SK-N-SH (cell line): Measurements from ENCODE around the gene PPP1R9A. TPM values are rescaled to one million over a fixed set of nuclear protein-coding genes. Genes with fewer than 3 reads are reported as not detected.

Experiments
- CTCF ChIA-PET: fragments of 300-600, 350-600 bp; formaldehyde crosslinking; extraction: SDS; loops from one replicate; lab custom pipeline; 2021; lab: Yijun Ruan, JAX
- POLR2A ChIA-PET: fragments of 350-600 bp; sonication (Branson Sonifier 250); formaldehyde crosslinking; extraction: SDS; loops from one replicate; lab custom pipeline; 2020; ENCODE audit warnings: antibody characterized with exemption, inconsistent platforms; lab: Yijun Ruan, JAX
- DNase-seq: peaks from one replicate; pipeline ENCODE4 v3.0.0; 2012
- H2AFZ ChIP-seq: fragments of 200-600 bp; sonication (generic); 2 replicates; pipeline ENCODE4 v1.8.1; 2016; ENCODE audit warnings: antibody characterized with exemption, mild to moderate bottlenecking, low read depth
- H3F3A ChIP-seq: fragments of 200-600 bp; sonication (generic); replicated peaks from 2 replicates; pipeline ENCODE3; 2016; ENCODE audit warnings: antibody characterized with exemption, mild to moderate bottlenecking; ENCODE audit not compliant: insufficient read depth
- H3K27ac ChIP-seq, 2 experiments: fragments of 200-500 bp in 1 of 2; fragments of 200-600 bp in 1 of 2; sonication (Bioruptor generic) in 1 of 2; sonication (generic), shearing (Covaris generic) in 1 of 2; 2 replicates each; pipeline versions ENCODE4 v1.5.1 to v1.6.1; 2014 to 2016; ENCODE audit warnings: low read depth in 2 of 2, inconsistent platforms in 1 of 2, low read length in 1 of 2, mild to moderate bottlenecking in 1 of 2, mixed read lengths in 1 of 2
- H3K27me3 ChIP-seq: fragments of 200-600 bp; sonication (generic), shearing (Covaris generic); 2 replicates; pipeline ENCODE4 v1.6.1; 2016; ENCODE audit warnings: mixed run types; ENCODE audit not compliant: insufficient read depth
- H3K36me3 ChIP-seq, 2 experiments: fragments of 200-500 bp in 1 of 2; fragments of 200-600 bp in 1 of 2; sonication (Bioruptor generic) in 1 of 2; sonication (generic) in 1 of 2; replicated peaks in 1 of 2; 2 replicates each; pipeline versions ENCODE3 to v1.5.1; 2014 to 2016; ENCODE audit warnings: low read length in 1 of 2, mild to moderate bottlenecking in 1 of 2; ENCODE audit not compliant: insufficient read depth in 2 of 2, control insufficient read depth in 1 of 2
- H3K4me1 ChIP-seq, 2 experiments: fragments of 200-500 bp in 1 of 2; fragments of 200-600 bp in 1 of 2; sonication (Bioruptor generic) in 1 of 2; sonication (generic), shearing (Covaris generic) in 1 of 2; 2 replicates each; pipeline versions ENCODE4 v1.5.1 to v1.6.1; 2014 to 2016; ENCODE audit warnings: low read depth in 1 of 2, low read length in 1 of 2, mixed run types in 1 of 2; ENCODE audit not compliant: insufficient read depth in 2 of 2, control insufficient read depth in 1 of 2
- H3K4me2 ChIP-seq: fragments of 200-600 bp; sonication (generic), shearing (Covaris generic); 2 replicates; pipeline ENCODE4 v1.6.1; 2017; ENCODE audit warnings: mixed run types
- H3K4me3 ChIP-seq, 2 experiments: fragments of 200-500 bp in 1 of 2; fragments of 200-600 bp in 1 of 2; sonication (Bioruptor generic) in 1 of 2; sonication (generic), shearing (Covaris generic) in 1 of 2; 2 replicates each; pipeline versions ENCODE4 v1.5.1 to v1.8.1; 2014 to 2016; ENCODE audit warnings: low read depth in 2 of 2, inconsistent platforms in 1 of 2, low read length in 1 of 2, mild to moderate bottlenecking in 1 of 2, mixed read lengths in 1 of 2, moderate library complexity in 1 of 2
- H3K79me2 ChIP-seq: fragments of 200-600 bp; sonication (generic); 2 replicates; pipeline ENCODE4 v1.8.1; 2017; ENCODE audit warnings: mild to moderate bottlenecking; ENCODE audit not compliant: insufficient read depth
- H3K9ac ChIP-seq: fragments of 200-600 bp; sonication (generic); 2 replicates; pipeline ENCODE4 v1.6.1; 2017; ENCODE audit warnings: mixed run types
- H3K9me2 ChIP-seq: fragments of 200-600 bp; sonication (generic); 2 replicates; pipeline ENCODE4 v1.6.1; 2017; ENCODE audit warnings: mixed run types
- H3K9me3 ChIP-seq: fragments of 200-600 bp; sonication (generic); 2 replicates; pipeline ENCODE4 v1.6.1; 2017; ENCODE audit warnings: mixed run types, mild to moderate bottlenecking, moderate library complexity
- H4K20me1 ChIP-seq: fragments of 200-600 bp; sonication (generic); 2 replicates; pipeline ENCODE4 v1.6.1; 2017; ENCODE audit warnings: mild to moderate bottlenecking, mixed run types; ENCODE audit not compliant: insufficient read depth
- ELF1 ChIP-seq: IDR thresholded peaks from 2 replicates; pipeline ENCODE4 v1.4.0; 2012
- FOXJ3 ChIP-seq: sonication (generic); formaldehyde crosslinking; IDR thresholded peaks from 2 replicates; pipeline ENCODE4 v1.5.1; 2020; ENCODE audit warnings: mild to moderate bottlenecking, missing genetic modification reagents
- GABPA ChIP-seq: IDR thresholded peaks from 2 replicates; pipeline ENCODE4 v1.4.0; 2012; ENCODE audit warnings: low read depth, mild to moderate bottlenecking
- NFIC ChIP-seq: IDR thresholded peaks from 2 replicates; pipeline ENCODE4 v1.4.0; 2012; ENCODE audit warnings: borderline replicate concordance
- POLR2AphosphoS5 ChIP-seq: IDR thresholded peaks from 2 replicates; pipeline ENCODE4 v1.6.1; 2012; ENCODE audit warnings: low read depth, low read length
- RXRA ChIP-seq: IDR thresholded peaks from 2 replicates; pipeline ENCODE4 v1.4.0; 2012; ENCODE audit warnings: low read depth, mild to moderate bottlenecking, borderline replicate concordance
- TAF1 ChIP-seq: IDR thresholded peaks from 2 replicates; pipeline ENCODE4 v1.6.1; 2012; ENCODE audit warnings: low read depth, mild to moderate bottlenecking, low read length, moderate library complexity, borderline replicate concordance
- TCF12 ChIP-seq: IDR thresholded peaks from 2 replicates; pipeline ENCODE4 v1.4.0; 2012
- TEAD4 ChIP-seq: IDR thresholded peaks from 2 replicates; pipeline ENCODE4 v1.4.0; 2012; ENCODE audit warnings: mild to moderate bottlenecking, borderline replicate concordance; ENCODE audit not compliant: insufficient read depth
- YY1 ChIP-seq: IDR thresholded peaks from 2 replicates; pipeline ENCODE4 v1.4.0; 2012; ENCODE audit warnings: low read depth, mild to moderate bottlenecking
- WGBS: methylation state at CpG from one replicate; pipeline ENCODE4 v1.1.6; 2017; ENCODE audit warnings: low lambda C conversion rate; 5-methylcytosine and 5-hydroxymethylcytosine counted together
- polyA plus RNA-seq, 3 experiments: library from polyadenylated mRNA; depleted of rRNA; stranded (reverse); fragments of >200 nt; gene quantifications; 2 replicates each; pipeline ENCODE4 v1.2.3, GENCODE V29; 2012
- TF ChIP-seq, protein P1 (sequence below): fragments of 150-350 bp; IDR thresholded peaks from 2 replicates; pipeline ENCODE4 v1.6.1; 2017; ENCODE audit warnings: antibody characterized with exemption, low read length, low read depth, borderline replicate concordance
- TF ChIP-seq, protein P2 (sequence below): IDR thresholded peaks from 2 replicates; pipeline ENCODE4 v1.4.0; 2012; ENCODE audit warnings: low read depth, borderline replicate concordance
- TF ChIP-seq, protein P3 (sequence below): IDR thresholded peaks from 2 replicates; pipeline ENCODE4 v1.6.1; 2012; ENCODE audit warnings: mild to moderate bottlenecking, low read depth, low read length, moderate library complexity
- TF ChIP-seq, protein P4 (sequence below): IDR thresholded peaks from 2 replicates; pipeline ENCODE4; 2012

PPP1R9A gene
- polyA plus RNA-seq, 1 of the 3 experiments (the other 2 are of a cell fraction), result 0.30 TPM

DNA sequence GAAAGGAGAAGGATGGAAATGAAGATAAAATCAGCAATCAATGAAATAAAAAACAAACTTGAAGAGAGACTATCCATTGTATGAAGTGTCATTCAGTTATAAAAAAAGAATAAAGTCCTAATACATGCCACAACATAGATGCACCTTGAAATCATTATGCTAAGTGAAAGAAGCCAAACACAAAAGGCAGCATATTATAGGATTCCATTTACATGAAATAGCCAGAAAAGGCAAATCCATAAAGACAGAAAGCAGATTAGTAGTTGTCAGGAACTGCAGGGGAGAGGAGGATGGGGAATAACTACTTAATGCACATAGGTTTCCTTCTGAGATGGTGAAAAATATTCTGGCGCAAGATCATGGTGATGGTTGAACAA lies 423.6 kb downstream of the PPP1R9A start:
- TF ChIP-seq, protein P1, sequence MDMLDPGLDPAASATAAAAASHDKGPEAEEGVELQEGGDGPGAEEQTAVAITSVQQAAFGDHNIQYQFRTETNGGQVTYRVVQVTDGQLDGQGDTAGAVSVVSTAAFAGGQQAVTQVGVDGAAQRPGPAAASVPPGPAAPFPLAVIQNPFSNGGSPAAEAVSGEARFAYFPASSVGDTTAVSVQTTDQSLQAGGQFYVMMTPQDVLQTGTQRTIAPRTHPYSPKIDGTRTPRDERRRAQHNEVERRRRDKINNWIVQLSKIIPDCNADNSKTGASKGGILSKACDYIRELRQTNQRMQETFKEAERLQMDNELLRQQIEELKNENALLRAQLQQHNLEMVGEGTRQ, result no peak
- no peak for TF ChIP-seq FOXJ3 (CRISPR knock-in tag)
- TF ChIP-seq TCF12, result peak; percentile 18; the same call in 1 of the 2 replicates
- no peak for TF ChIP-seq GABPA
- no peak for TF ChIP-seq TEAD4
- TF ChIP-seq ELF1, result no peak
- no peak for TF ChIP-seq RXRA
- TF ChIP-seq POLR2AphosphoS5, result no peak
- no peak for TF ChIP-seq NFIC
- H3K9me2 ChIP-seq, result no peaks in the 10 kb centered on the region; the same call in 1 of the 2 replicates
- H2AFZ ChIP-seq, result peak overlapping the region; percentile 93
- CTCF ChIA-PET, result no interaction called here
- no peaks in the 10 kb centered on the region for H3K79me2 ChIP-seq
- H3K27ac ChIP-seq, result peak overlapping the region in 1 of 2 experiments; percentile 1; a peak in 1 of 4 replicates
- POLR2A ChIA-PET, result no interaction called here
- no peaks in the 10 kb centered on the region for H4K20me1 ChIP-seq
- H3K4me2 ChIP-seq, result peak overlapping the region; percentile 67
- H3K4me1 ChIP-seq, result peaks cover 0 to 7% of the 10 kb centered on the region in 2 experiments; a peak in 2 of 4 replicates
- no peak for DNase-seq
- peaks cover 21% of the 10 kb centered on the region for H3F3A ChIP-seq
- WGBS, result 34% methylated on average over 1 of the region's 1 CpG
- H3K4me3 ChIP-seq, result peak overlapping the region; percentile 44 to 52; a peak in 3 of 4 replicates
- H3K9ac ChIP-seq, result peak overlapping the region; percentile 23; the same call in 1 of the 2 replicates
- H3K36me3 ChIP-seq, result no peaks in the 10 kb centered on the region
- no peaks in the 10 kb centered on the region for H3K27me3 ChIP-seq
- peaks cover 5% of the 10 kb centered on the region; the same call in 1 of the 2 replicates for H3K9me3 ChIP-seq

DNA sequence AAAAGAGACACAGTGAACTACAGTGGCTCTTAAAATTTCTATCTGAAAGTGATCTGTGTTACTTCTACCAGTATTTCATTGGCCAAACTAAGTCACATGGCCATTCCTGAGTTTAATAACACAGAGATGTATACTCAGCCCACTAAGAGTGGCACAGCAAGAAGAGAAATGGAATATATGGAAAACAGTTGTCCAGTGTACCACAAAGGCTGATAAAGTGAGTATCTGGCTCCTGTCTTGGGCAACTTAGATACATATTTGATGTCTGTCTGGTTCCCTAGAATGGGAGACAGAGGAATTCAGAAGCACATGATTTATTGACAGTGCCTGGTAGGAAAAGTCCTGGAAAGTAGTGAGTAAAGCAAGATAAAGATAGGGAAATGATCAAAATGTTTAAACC lies 427.1 kb downstream of the PPP1R9A start:
- Histone ChIP-seq H3K27me3 (no peaks in the 10 kb centered on the region), H2AFZ (no peak overlapping the region; the same call in 1 of the 2 replicates), H3K79me2 (no peaks in the 10 kb centered on the region), H3K9me2 (no peaks in the 10 kb centered on the region; the same call in 1 of the 2 replicates), H3K36me3 (no peaks in the 10 kb centered on the region), H4K20me1 (no peaks in the 10 kb centered on the region), H3F3A (peaks cover 22% of the 10 kb centered on the region), H3K4me1 (peaks cover 0 to 7% of the 10 kb centered on the region in 2 experiments; a peak in 2 of 4 replicates), H3K9ac (no peak overlapping the region), H3K4me3 (no peak overlapping the region), H3K27ac (peak overlapping the region in 1 of 2 experiments; percentile 37; a peak in 3 of 4 replicates), H3K4me2 (peak overlapping the region; percentile 20; the same call in 1 of the 2 replicates), H3K9me3 (peaks cover 5% of the 10 kb centered on the region; the same call in 1 of the 2 replicates)
- ChIA-PET CTCF (no interaction called here), POLR2A (no interaction called here)
- DNase-seq, result no peak
- TF ChIP-seq, protein P2, sequence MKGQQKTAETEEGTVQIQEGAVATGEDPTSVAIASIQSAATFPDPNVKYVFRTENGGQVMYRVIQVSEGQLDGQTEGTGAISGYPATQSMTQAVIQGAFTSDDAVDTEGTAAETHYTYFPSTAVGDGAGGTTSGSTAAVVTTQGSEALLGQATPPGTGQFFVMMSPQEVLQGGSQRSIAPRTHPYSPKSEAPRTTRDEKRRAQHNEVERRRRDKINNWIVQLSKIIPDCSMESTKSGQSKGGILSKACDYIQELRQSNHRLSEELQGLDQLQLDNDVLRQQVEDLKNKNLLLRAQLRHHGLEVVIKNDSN, result peak; percentile 75; the same call in 1 of the 2 replicates
- TF ChIP-seq TAF1 (no peak), YY1 (no peak), POLR2AphosphoS5 (no peak), ELF1 (no peak), TCF12 (0 out of 2 replicates have a peak, but pooled peaks have one; percentile 4)
- TF ChIP-seq, protein P3, sequence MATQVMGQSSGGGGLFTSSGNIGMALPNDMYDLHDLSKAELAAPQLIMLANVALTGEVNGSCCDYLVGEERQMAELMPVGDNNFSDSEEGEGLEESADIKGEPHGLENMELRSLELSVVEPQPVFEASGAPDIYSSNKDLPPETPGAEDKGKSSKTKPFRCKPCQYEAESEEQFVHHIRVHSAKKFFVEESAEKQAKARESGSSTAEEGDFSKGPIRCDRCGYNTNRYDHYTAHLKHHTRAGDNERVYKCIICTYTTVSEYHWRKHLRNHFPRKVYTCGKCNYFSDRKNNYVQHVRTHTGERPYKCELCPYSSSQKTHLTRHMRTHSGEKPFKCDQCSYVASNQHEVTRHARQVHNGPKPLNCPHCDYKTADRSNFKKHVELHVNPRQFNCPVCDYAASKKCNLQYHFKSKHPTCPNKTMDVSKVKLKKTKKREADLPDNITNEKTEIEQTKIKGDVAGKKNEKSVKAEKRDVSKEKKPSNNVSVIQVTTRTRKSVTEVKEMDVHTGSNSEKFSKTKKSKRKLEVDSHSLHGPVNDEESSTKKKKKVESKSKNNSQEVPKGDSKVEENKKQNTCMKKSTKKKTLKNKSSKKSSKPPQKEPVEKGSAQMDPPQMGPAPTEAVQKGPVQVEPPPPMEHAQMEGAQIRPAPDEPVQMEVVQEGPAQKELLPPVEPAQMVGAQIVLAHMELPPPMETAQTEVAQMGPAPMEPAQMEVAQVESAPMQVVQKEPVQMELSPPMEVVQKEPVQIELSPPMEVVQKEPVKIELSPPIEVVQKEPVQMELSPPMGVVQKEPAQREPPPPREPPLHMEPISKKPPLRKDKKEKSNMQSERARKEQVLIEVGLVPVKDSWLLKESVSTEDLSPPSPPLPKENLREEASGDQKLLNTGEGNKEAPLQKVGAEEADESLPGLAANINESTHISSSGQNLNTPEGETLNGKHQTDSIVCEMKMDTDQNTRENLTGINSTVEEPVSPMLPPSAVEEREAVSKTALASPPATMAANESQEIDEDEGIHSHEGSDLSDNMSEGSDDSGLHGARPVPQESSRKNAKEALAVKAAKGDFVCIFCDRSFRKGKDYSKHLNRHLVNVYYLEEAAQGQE, result no peak
- TF ChIP-seq, protein P4, sequence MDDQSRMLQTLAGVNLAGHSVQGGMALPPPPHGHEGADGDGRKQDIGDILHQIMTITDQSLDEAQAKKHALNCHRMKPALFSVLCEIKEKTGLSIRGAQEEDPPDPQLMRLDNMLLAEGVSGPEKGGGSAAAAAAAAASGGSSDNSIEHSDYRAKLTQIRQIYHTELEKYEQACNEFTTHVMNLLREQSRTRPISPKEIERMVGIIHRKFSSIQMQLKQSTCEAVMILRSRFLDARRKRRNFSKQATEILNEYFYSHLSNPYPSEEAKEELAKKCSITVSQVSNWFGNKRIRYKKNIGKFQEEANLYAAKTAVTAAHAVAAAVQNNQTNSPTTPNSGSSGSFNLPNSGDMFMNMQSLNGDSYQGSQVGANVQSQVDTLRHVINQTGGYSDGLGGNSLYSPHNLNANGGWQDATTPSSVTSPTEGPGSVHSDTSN, result peak; percentile 57
